OCI-LY3 (cell line): Measurements from ENCODE around the gene ARID1B.

Experiments used
- CTCF ChIP-seq: fragments of 200-600, 300-600 bp; sonication (generic); IDR thresholded peaks from 2 replicates; pipeline ENCODE4 v1.5.1; 2014; ENCODE audit warnings: antibody characterized with exemption, low read length, low read depth
- EZH2phosphoT487 ChIP-seq: fragments of 200-600 bp; shearing (Covaris generic); IDR thresholded peaks from 2 replicates; pipeline ENCODE4 v1.6.1; 2018; ENCODE audit warnings: antibody characterized with exemption, mixed run types, low read depth

GRCh38 chr6:157246048-157246630 is 469.0 kb downstream of the ARID1B start:
- no peak for TF ChIP-seq CTCF
- no peak for TF ChIP-seq EZH2phosphoT487
